ENCODE measurements around the gene TMEM151A.
A peak's percentile ranks its signal among the peaks of the same experiment; 100 is the strongest.

The TMEM151A gene

GRCh38 chr11:66334605-66335442 is 43.1 kb downstream of the TMEM151A start:
- no peak for DNase-seq

GRCh38 chr11:66335531-66336233 is 44.0 kb downstream of the TMEM151A start:
- peak in 2 of 58 donors; percentile 18 to 25 for DNase-seq

- peak in 50 of 58 donors; percentile 9 to 88 (median 58) for DNase-seq
Measured at GRCh38 chr11:66336234-66337102, 44.8 kb downstream of the TMEM151A start, which contains the start of gene RIN1. Gene RIN1 (minus strand): TSS chr11:66336434. CDS start chr11:66336402, 32 bp downstream.

GRCh38 chr11:66337103-66337899 is 45.6 kb downstream of the TMEM151A start:
- DNase-seq: no peak

- DNase-seq: no peak
Measured at GRCh38 chr11:66338276-66339161, 46.8 kb downstream of the TMEM151A start.

GRCh38 chr11:66339162-66339675 is 47.5 kb downstream of the TMEM151A start:
- DNase-seq: no peak

- no peak for DNase-seq
Measured at GRCh38 chr11:66339686-66340483, 48.2 kb downstream of the TMEM151A start.

GRCh38 chr11:66340596-66341501 is 49.2 kb downstream of the TMEM151A start:
- no peak for DNase-seq

GRCh38 chr11:66341502-66342126 is 49.9 kb downstream of the TMEM151A start:
- no peak for DNase-seq

GRCh38 chr11:66343176-66343575 is 51.5 kb downstream of the TMEM151A start:
- DNase-seq: no peak

- peak; percentile 57 to 99 (median 94) for DNase-seq
Measured at GRCh38 chr11:66344550-66345315, 53.0 kb downstream of the TMEM151A start, which contains the start of gene BRMS1. Gene BRMS1 (minus strand): TSS chr11:66345104. CDS start chr11:66342234, 2,870 bp downstream.

GRCh38 chr11:66345316-66345649 is 53.6 kb downstream of the TMEM151A start:
- no peak for DNase-seq
